Activated naive CD4-positive, alpha-beta T cell treated with anti-CD3 and anti-CD28 coated beads, Interleukin-2, amount 50 U/mL, for 16 hours (primary cell): ENCODE measurements around the gene HTRA3.

Experiments
- DNase-seq: peaks from one replicate; pipeline ENCODE4 v3.0.0-alpha.2; 2020

Gene HTRA3

DNA sequence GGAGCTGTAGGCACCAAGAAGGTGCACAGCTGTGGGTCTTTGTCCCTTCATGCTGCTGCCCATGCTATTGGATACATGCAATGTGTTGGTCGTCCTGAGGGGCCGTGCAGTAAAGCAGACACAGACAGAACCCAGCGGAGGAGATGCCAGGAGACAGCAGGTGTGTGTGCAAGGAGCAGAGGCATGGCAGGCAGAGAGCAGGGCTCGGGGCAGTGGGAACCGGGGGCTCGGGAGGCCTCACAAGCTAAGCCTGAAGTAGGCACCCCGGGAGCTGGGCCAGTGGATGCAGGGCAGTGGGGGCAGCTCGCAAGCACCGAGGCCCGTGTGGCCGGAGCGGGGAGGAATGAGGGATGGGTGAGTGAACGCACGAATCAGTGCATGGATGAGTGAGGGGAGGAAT is 13.2 kb downstream of the HTRA3 start:
- DNase-seq, result no peak

DNA sequence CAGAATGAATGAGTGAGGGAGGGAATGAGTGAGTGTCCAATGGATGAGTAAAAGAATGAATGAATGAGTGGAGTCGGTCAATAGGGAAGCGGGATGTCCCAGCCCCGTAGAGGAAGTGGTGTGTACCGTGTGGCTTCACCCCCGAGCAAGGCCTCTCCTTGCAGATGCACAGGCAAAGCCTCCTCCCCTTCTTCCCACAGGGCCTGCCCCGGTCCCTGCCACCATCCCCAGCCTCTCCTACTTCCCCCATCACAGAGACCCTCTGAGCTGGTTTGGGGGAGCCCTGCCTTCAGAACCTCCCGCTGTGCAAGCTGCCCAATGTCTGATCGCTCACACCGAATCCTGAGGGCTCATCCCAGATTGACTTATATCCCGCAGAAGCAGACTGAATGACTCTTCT is 13.6 kb downstream of the HTRA3 start:
- no peak for DNase-seq

DNA sequence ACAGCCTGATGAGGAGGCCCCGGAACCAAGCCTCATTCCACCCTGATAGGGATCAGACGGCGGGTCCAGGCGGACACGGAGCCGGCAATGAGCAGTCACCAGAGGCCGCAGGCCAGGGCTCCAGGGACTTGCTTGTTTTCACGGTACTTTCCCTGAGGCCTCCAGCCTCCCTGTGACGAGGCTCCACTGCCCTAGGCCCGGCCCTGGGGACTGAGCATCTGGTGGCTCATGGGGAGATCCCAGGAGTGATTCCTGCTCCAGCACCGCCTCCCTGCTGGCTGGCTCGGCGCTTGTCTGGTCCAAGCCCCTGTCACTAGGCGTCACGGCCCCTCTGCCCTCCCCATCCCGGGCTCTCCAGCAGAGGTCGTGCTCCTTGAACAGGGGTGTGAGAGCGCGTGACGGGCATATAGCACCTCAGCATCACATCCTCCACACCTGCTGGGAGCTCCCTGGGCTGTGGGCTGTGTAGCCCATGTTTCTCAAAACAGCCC is 14.1 kb downstream of the HTRA3 start:
- no peak for DNase-seq

DNA sequence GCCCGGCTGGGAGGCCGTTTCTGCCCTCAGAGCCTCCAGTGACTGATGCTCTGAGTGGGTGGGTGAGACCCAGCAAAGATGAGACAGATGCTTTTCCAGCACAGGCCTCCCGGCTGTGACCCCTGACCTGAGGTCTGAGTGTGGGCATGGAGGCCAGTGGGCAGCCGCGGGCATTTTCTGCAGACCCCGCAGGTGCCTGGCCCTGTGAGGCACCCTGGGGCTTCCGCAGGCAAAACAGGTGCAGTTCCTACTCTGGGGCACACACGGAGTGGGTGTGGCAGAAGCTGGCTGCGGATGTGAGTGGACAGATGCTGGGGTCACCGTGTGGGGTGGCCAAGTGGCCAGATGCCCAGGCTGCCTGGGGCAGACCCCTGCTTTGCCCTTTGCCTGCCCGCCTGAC is 14.8 kb downstream of the HTRA3 start:
- no peak for DNase-seq

DNA sequence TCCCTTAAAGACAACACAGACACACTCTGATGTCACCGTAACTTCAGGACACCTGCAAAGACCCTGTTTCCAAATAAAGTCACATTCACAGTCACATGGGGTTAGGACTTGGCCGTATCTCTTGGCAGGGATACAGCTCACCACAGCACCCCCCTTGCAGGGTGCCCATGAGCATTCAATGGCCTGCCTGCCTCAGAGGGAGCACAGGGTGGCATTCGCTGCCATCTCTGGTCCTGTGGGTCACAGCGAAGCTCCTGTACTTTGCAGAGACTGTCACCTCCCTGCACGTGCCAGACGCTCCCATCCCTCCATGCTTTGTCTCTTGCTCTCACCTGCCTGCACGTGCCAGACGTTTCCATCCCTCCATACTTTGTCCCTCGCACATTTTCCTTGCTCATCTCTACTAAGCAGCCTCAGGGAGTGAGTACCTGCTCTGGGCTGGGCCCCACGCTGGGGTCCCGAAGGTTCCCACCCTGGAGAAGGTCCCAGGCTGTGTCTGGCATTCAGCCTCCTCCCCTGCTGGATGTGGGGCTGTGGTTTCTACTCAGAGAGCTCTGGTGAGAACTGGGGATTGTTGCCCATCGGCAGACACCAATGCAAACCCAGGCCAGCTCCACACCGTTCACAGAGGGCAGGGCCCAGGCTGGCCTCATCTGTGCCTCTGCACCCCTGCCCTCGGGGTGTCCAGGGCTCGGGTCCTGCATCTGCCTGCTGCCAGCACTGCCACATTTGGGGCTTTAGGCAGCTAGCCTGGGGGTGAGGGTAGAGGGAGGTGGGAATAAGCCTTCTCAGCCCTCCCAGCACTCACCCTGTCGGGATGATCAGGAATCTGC is 15.8 kb downstream of the HTRA3 start:
- DNase-seq, result no peak

DNA sequence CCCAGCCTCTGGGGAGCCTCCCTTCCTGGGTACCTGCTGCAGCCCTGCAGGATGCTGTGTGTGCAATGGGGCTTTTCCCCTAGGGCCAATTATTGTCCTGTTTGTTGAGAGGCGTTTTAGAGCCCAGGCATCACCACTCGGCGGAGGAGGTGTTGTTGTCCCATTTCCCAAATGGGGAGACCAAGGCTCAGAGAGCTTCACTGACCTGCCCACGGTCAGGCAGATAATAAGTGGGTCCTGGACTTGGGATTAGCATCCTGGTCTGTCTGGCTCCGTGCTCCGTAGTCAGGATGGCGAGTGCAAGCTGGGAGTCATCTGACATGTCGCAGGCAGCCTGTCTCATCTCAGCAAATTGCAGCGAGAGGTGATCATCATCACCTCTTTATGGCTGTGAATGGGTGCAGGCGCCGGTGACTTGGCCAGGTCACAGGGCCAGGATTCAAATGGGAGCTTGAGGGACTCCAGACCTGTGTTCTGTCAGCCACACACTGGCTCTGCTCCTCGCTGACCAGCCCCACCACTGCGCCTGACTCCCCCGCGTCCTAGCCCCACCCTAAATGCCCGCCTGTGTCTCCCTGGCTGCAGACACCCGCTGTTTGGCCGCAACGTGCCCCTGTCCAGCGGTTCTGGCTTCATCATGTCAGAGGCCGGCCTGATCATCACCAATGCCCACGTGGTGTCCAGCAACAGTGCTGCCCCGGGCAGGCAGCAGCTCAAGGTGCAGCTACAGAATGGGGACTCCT is 16.6 kb downstream of the HTRA3 start:
- DNase-seq, result no peak

DNA sequence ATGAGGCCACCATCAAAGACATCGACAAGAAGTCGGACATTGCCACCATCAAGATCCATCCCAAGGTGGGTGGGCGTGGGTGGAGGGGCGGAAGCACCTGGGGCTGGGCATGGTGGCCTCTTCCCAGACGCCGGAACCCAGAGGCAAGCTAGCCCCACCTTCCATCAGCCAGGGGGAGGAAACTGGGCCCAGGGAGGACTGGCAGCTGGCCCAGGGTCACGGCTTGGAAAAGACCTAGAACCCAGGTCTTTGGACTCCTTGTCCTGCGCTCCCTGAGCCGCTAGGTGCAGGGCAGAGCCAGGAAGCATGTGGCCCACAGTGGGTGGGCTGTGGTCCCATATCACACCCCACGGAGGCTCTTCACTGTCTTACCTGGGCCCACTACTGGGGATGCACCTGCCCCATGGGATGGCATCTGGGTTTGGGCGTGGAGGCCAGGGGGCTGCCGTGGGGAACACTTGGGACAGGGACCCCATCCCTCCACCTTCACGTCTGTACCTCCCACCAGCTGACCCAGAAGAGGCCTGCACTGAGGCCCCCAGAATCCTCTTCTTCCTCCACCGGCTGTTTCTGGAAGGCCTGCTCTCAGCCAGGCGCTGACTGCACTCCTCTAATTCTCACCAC is 17.3 kb downstream of the HTRA3 start:
- DNase-seq, result no peak

DNA sequence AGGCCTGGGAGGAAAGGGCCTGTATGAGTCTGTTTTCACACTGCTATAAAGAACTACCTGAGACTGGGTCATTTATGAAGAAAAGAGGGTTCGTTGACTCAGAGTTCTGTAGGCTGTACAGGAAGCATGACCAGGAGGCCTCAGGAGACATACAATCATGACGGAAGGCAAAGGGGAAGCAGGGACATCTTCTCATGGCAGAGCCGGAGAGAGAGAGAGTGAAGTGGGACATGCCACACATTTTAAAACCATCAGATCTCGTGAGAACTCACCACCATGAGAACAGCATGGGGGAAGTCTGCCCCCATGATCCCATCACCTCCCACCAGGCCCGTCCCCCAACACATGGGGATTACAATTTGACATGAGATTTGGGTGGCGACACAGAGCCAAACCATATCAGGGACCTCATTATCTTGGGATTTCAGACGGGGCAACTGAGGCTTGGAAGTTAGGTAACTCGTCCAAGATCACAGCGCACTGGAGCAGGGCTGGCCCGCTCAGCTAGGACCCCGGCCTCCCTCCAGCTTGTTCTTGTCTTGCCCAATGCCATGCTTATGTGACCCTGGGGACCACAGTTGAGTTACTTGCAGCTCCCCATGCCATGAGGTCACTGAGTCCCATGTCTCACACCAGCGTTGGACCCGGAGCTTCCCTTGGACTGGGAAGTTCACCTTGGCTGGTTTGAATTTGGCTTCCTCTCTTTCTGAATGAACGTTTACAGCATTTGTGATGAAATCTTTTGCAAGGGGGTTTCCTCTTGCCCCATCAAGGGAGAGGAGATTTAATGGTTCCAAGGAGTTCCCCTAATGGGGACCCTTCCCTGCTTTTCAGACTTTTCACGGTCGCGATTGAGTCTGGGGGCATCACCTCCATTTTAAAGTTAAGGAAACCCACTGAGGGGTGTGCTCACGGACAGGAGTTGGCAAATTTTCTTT is 18.1 kb downstream of the HTRA3 start:
- no peak for DNase-seq

DNA sequence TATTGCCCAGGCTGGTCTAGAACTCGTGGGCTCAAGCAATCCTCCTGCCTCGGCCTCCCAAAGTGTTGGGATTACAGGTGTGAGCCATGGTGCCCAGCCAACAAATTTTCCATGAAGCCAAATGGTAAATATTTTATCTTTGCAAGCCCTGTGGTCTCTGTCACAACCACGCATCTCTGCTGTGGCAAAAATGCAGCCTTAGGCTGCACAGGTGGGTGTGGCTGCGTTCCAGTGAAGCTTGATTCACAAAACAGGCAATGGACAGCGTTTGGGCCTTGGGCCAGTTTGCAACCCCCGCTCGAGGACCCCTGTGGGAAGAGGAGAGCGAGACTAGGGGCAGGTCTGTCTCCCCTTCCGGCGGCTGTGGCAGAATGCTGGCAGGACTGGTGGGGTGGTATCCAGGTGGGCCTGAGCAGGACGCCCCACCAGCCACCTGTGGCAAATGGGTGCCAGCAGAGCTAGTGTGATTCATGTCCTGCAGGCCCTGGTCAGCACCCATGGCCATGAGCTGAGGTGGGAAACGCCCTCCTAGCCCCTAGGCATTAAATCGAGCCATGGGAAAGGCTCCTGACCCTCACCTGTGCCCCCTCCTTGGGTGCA is 19.7 kb downstream of the HTRA3 start:
- no peak for DNase-seq

DNA sequence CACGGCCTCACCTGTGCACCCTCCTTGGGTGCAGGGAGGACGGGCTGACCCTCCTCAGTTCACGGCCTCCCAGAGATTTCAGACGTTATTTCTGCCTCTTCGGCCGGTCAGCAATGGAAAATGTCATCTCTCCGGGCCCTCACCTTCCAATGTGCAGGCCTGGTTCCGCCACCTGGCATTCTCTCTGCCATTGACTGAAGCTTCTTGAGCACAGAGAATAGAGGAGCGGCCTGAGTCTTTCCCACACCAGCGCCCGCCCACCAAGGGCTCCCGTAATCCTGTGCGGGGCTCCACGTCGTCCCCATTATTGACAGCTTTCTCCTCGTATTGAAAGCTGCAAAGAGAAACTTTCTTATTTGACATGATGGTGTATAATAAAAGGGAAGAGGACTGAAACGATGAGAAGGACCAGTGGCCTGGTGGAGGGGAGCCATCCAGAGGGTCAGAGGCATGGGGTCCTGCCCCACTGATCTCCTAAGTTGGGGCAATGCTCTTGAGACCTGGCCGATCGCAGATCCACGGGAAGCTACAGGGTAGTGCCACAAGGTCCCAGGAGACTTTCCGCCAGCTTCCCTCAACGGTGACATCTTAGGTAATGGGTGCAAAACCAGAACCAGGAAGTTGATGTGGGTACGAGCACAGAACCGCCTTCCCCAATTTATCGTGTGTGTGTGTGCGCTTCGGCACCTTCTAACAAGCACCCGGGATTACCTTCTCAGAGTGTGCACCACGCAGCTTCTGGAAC is 20.6 kb downstream of the HTRA3 start:
- no peak for DNase-seq

DNA sequence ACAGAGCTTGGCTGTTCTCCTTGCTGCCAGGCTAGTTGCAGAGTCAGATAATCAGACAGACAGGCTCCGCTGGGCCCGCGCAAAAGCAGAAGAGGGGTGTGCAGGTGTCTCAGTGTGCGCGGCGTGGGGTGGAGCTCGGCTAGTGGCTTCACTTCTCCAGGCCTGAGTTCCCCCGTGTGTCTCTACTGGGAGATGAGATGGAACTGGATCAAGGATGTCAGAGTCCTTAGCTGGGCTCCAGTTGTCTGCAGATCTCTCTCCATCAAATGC is 21.1 kb downstream of the HTRA3 start:
- DNase-seq, result no peak

DNA sequence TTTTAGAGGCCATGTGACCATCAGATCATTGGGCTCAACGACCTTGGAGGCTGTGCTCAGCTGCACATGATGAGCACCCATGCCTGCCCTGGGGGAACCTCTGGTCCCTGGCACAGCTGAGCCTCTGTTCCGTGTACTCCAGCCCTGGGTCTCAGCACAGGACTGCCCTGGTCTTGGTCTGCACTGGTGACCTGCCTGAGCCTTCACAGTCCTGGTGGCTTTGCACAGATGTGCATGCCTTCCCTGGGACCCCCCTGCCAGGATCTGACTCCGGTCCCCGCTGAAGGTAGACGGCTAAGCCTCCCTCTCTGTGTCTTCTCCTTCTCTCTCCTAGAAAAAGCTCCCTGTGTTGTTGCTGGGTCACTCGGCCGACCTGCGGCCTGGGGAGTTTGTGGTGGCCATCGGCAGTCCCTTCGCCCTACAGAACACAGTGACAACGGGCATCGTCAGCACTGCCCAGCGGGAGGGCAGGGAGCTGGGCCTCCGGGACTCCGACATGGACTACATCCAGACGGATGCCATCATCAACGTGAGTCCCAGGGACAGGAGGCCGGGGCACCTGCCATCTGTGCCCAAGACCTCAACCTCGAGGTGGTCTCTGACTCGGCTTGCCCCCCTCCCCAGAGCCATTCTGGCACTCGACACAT is 21.6 kb downstream of the HTRA3 start:
- DNase-seq, result no peak

DNA sequence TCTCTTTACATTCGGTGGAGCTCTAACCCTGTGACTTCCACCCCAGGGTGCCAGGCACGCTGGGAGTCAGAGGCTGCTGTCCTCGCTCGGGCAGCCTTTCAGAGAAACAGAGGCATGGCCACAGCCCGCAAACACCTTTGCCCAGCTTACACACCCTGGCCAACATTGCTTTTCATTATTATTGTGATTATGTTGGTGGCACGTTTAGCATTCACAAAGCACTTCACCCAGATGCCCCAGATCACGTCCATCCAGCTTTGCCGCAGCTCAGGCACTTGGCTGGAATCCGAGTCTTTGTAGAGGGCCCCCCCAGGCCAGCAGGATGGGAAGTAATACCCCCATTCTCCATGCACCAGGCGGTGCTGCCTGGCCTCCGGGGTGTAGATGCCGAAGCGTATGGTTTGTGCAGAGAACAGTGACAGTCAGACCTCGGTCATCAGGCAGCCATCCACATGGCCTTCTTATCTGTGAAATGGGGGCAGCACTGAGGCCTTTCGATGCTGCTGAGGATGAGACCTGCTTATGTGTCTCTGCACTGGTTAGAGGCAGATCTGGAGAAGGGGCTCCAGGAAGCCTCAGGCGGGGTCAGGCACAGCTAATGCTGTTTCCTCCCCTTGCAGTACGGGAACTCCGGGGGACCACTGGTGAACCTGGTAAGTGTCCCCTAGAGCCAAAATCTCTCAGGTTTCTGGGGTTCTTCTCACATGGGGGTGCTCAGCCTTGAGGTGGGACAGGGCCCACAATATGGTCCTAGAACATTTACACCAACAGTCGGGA is 22.3 kb downstream of the HTRA3 start:
- DNase-seq, result no peak

DNA sequence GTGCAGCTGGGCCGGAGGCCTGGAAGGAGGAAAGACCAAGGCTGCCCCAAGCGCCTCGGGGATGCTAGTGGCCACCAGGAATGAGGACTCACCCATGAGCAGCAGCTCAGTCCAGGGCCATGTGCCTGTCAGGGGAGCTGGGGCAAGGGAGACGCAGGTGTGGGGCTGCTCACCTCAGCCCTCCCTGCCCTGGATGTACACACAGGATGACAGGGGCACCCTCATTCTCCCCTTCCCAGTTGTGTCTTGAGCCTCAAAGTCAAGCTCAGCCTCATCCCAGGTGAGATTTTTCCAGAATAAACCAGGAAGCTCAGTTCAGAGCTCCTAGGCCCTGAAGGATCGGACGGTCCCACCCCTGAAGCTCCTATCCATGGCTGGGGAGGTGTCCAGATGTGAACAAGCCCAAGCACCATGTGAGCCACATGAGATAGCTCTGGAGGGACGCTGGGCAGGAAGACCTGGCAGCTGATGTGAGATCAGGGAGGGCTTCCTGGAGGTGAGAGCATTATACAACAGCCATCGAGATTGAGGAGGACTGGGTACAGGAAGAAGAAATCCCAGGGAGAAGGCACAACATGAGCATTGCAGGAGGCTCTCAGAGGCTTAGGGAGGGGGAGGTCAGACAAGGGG is 23.0 kb downstream of the HTRA3 start:
- no peak for DNase-seq

DNA sequence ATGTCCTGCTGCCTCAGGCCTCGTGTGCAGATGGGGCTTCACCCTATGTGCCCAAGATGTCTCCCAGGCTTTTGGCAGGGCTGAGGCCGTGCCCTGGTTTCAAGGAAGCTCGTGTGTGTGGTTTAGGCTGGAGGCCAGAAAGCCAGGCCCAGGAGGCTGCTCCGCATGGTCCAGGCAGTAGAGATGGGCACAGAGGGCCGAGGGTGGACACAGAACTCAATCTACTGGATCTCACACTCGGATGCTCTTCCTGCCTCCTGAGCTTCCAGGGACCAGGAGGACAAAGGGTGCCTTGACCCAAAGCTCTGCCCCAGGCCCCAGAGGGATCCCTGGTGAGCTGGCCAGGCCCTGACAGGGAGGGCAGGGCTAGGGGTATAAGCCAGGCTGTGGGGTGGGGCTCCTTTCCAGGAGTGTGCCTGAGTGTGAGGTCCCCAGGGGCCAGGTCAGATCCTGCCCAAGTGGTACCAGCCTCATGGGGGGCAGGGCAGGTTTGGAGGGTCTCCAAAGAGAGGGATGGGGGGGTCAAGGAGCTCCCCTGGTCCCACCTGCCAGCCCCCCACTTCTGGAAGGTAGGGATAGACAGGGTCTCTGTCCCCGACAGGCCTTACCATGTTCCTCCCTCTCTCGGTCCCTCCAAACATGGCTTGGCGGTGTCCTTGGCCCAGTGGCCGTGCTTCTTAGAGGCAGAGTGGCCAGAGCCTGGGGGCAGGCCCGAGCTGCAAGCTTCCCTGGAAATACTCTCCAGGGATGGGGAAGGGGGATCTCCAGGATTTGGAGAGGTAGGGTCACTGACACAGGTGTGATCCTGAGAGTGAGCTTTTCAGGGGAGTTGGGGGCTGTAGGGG is 23.8 kb downstream of the HTRA3 start:
- no peak for DNase-seq

DNA sequence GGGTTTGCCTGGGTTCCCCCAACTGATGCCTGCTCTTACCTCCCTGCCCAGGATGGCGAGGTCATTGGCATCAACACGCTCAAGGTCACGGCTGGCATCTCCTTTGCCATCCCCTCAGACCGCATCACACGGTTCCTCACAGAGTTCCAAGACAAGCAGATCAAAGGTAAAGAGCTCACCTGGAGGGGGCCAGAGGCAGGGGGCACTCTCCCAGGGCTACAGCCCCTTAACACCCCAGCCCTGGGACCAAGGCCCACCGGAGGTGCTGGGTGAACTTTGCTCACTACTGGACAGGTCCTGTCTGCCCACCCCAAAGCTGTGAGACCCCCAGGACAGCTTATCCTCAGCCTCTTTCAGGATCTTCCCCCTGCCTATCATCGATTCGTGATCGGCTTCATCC is 24.5 kb downstream of the HTRA3 start:
- peak; percentile 1 for DNase-seq

DNA sequence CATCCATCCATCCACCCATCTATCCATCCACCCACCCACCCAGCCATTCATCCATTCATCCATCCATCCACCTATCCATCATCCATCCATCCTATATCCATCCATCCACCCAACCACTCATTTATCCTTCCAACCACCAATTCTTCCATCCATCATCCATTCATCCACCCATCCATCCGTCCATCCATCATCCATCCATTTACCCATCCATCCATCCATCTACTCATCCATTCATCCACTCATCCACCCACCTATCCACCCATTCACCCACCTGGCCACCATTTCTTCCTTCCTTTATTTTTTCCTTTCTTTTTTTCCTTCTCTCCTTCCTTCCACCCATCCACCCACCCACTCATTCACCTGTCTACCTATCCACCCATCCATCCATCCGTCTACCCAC is 25.2 kb downstream of the HTRA3 start:
- no peak for DNase-seq

DNA sequence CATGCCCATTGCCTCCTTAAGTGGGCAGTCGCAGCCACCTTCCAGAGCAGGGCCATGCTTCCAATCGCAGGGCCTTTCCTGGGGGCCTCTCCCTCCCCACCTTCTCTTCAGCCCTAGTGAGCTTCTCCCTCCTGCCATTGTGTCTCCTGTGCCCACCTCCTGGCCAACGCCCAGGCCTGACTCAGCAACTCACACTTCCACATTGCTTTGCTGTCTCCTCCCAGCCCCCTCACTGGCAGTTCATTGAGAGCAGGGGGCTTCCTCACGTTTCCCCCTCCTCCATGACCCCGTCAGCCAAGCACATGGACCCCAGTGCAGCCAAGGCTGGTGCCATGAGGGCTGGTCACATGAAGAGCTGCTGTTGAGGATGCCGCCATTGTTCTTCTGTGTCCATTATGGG is 25.9 kb downstream of the HTRA3 start:
- DNase-seq, result peak; percentile 7

DNA sequence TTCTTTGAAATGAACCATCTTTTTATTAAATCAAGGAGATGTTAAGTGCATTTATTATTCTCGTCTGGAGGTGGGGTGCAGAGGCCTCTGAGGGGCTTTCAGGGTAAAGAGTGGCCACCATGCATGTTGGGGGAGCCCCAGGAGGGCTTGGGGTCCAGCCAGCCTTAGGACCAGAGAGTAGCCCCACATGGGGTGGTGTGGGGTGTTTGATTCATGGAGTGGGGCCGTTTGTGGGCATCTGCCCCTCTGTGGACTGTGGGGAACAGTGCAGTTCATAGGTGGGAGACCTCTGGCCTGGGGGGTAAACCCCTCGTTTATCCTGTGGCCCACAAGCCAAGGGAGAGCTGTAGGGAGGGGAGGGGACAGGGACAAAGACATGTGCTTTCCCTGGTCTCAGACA is 26.9 kb downstream of the HTRA3 start:
- no peak for DNase-seq
